Body of pancreas (tissue), 4 donors: ENCODE data around the gene SHANK3. TPM values are rescaled to one million over a fixed set of nuclear protein-coding genes. Genes with fewer than 3 reads are reported as not detected.

Experiments
- ATAC-seq: fragments of 150-250 bp; one replicate; pipeline ENCODE4 v1.9.1; 2016
- DNase-seq, 4 donors: peaks; one replicate each; pipeline ENCODE4 v3.0.0-alpha.2; 2019
- H3K27ac ChIP-seq, 4 donors: fragments of 200-600 bp; sonication (generic); 1 replicate in 3 of 4; 2 replicates in 1 of 4; pipeline versions ENCODE4 v1.5.1 to v1.6.1; 2016 to 2019; ENCODE audit warnings: mild to moderate bottlenecking in 1 of 4, mixed read lengths in 1 of 4, moderate library complexity in 1 of 4
- H3K27me3 ChIP-seq, 2 donors: fragments of 200-600 bp; sonication (generic); one replicate each; pipeline ENCODE4 v1.6.0; 2016; ENCODE audit warnings: mild to moderate bottlenecking in 1 of 2
- H3K36me3 ChIP-seq, 2 donors: fragments of 200-600 bp; sonication (generic); replicated peaks in 1 of 2; 2 replicates each; pipeline ENCODE4 v1.5.1; 2016; ENCODE audit warnings: low read depth in 2 of 2; ENCODE audit not compliant: insufficient read depth in 1 of 2
- H3K4me1 ChIP-seq: fragments of 200-600 bp; sonication (generic); one replicate; pipeline ENCODE4 v1.6.0; 2016
- H3K4me3 ChIP-seq, 2 donors: fragments of 200-600 bp; sonication (generic); 1 replicate in 1 of 2; 2 replicates in 1 of 2; pipeline ENCODE4 v1.5.1; 2016 to 2019
- H3K9me3 ChIP-seq, 3 donors: fragments of 200-600 bp; sonication (generic); 1 replicate in 2 of 3; 2 replicates in 1 of 3; pipeline ENCODE4 v1.5.1; 2016
- CTCF ChIP-seq, 7 experiments: fragments of 450-650 bp in 4 of 7; fragments of 200-600 bp in 3 of 7; sonication (generic) in 3 of 7; IDR thresholded peaks; one replicate each; pipeline ENCODE4 v1.5.1; 2016 to 2019; ENCODE audit warnings: antibody characterized with exemption in 7 of 7
- POLR2A ChIP-seq, 3 donors: fragments of 450-650 bp; IDR thresholded peaks; one replicate each; pipeline ENCODE4 v1.6.1; 2016; ENCODE audit warnings: antibody characterized with exemption in 3 of 3, mild to moderate bottlenecking in 2 of 3
- WGBS, 2 donors: methylation state at CpG; one replicate each; pipeline ENCODE4 v1.1.5; 2017; 5-methylcytosine and 5-hydroxymethylcytosine counted together
- intact Hi-C: fragments of 100-400 bp; cut with DNase I; formaldehyde crosslinking; loops from one replicate; pipeline ENCODE4 v1.15.1; 2023
- small RNA-seq: library from RNA; depleted of rRNA; stranded (forward); fragments of <200 nt; gene quantifications from one replicate; pipeline ENCODE3, GENCODE V24; 2016
- total RNA-seq, 2 donors: library from RNA; depleted of rRNA; stranded (reverse); fragments of >200 nt; gene quantifications; one replicate each; pipeline ENCODE4 v1.1.0, GENCODE V29; 2016

Gene SHANK3
- total RNA-seq, 2 donors from 2014 or later = 6.0 to 15.5 TPM

DNA sequence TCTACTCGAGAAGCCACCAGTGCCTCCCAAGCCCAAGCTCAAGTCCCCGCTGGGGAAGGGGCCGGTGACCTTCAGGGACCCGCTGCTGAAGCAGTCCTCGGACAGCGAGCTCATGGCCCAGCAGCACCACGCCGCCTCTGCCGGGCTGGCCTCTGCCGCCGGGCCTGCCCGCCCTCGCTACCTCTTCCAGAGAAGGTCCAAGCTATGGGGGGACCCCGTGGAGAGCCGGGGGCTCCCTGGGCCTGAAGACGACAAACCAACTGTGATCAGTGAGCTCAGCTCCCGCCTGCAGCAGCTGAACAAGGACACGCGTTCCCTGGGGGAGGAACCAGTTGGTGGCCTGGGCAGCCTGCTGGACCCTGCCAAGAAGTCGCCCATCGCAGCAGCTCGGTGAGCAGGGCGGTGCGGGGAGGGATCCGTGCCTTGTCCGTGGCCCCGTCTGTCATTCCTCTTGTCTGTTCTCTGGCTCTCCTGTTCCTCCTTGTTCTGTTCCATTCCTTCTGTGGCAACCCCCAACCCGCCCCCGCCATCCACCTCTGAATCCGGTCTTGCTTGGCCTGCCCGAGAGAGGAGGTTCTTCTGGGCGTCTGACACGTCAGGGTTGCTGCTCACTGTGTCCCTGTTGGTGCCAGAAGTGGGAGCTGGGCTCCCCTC lies 49.6 kb downstream of the SHANK3 start:
- WGBS, 2 donors = 90% methylated on average over 19 to 33 of the region's 33 CpGs
- no peak overlapping the region for H3K27ac ChIP-seq
- DNase-seq = no peak
- H3K27me3 ChIP-seq = no peaks in the 10 kb centered on the region
- intact Hi-C loops = no loop called here
- ATAC-seq = no peak
- no peaks in the 10 kb centered on the region for H3K36me3 ChIP-seq
- H3K4me3 ChIP-seq = no peak overlapping the region
- no peaks in the 10 kb centered on the region for H3K9me3 ChIP-seq
- H3K4me1 ChIP-seq = peaks cover 11% of the 10 kb centered on the region
- TF ChIP-seq CTCF (IDR thresholded peaks at IDR 0.05) (no peak), POLR2A (IDR thresholded peaks at IDR 0.05) (no peak)

Small RNAs within 50 kb of the gene (small RNA-seq; reads per million reads assigned to genes)
- gene RF00019 (not detected), gene RNU6-409P (not detected)

Other genes starting within 250 kb of the SHANK3 start
- gene SBF1, start 197.8 kb upstream of the SHANK3 start, total RNA-seq = 10 to 100 TPM; 60.2 to 77.5 TPM
- 1 to 10 TPM; 7.3 to 8.2 TPM for gene ADM2, start 191.3 kb upstream of the SHANK3 start, total RNA-seq
- gene MIOX, start 186.0 kb upstream of the SHANK3 start, total RNA-seq = not detected
- 100 to 1,000 TPM; 147 to 158 TPM for gene LMF2, start 165.1 kb upstream of the SHANK3 start, total RNA-seq
- 10 to 100 TPM; 30.6 to 35.9 TPM for gene NCAPH2, start 164.6 kb upstream of the SHANK3 start, total RNA-seq
- 1 to 10 TPM in 1 of 2 donors, not detected in 1; 1.6 TPM for gene SCO2, start 147.2 kb upstream of the SHANK3 start, total RNA-seq
- 10 to 100 TPM; 29.8 to 65.3 TPM for gene TYMP, start 142.8 kb upstream of the SHANK3 start, total RNA-seq
- gene KLHDC7B, start 126.9 kb upstream of the SHANK3 start, total RNA-seq = not detected
- not detected for gene SYCE3, start 109.9 kb upstream of the SHANK3 start, total RNA-seq
- 10 to 100 TPM in 1 of 2 donors, 1 to 10 TPM in 1; 8.3 to 34.9 TPM for gene CPT1B, start 94.4 kb upstream of the SHANK3 start, total RNA-seq
- gene CHKB, start 90.0 kb upstream of the SHANK3 start, total RNA-seq = 100 to 1,000 TPM in 1 of 2 donors, 10 to 100 TPM in 1; 43.3 to 122 TPM
- 1 to 10 TPM; 2.9 to 3.6 TPM for gene MAPK8IP2, start 72.0 kb upstream of the SHANK3 start, total RNA-seq
- 10 to 100 TPM; 47.0 to 84.7 TPM for gene ARSA, start 44.7 kb upstream of the SHANK3 start, total RNA-seq
- gene ACR, start 65.4 kb downstream of the SHANK3 start, total RNA-seq = not detected
- 10 to 100 TPM; 10.6 to 18.5 TPM for gene RABL2B, start 110.8 kb downstream of the SHANK3 start, total RNA-seq